ENCODE data around the gene SUFU. TPM values are rescaled to one million over a fixed set of nuclear protein-coding genes. Genes with fewer than 3 reads are reported as not detected.

The SUFU gene
- total and polyA plus RNA-seq, 4 donors = 1.8 to 3.8 (median 2.9) TPM

DNA sequence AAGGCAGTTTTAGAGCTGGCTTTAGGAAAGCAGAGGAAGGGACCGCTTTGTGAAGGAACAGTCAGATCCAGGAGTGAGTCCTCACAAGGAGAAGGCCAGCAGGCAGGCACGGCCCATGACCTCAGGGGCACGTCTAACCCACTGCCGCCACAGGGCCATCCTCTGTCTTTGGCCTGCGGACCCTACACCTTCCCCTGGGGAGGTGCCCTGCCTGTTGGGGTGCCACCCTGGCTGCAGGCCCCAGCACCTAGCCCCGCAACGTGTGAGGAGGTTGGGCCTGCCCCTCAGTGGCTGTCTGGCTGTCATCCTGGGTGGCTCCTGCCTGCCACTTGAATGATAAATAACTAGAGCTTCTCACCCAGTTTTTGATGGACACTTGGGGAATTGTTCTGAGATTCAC lies 109.5 kb downstream of the SUFU start (continued):
- TF ChIP-seq, protein P1, sequence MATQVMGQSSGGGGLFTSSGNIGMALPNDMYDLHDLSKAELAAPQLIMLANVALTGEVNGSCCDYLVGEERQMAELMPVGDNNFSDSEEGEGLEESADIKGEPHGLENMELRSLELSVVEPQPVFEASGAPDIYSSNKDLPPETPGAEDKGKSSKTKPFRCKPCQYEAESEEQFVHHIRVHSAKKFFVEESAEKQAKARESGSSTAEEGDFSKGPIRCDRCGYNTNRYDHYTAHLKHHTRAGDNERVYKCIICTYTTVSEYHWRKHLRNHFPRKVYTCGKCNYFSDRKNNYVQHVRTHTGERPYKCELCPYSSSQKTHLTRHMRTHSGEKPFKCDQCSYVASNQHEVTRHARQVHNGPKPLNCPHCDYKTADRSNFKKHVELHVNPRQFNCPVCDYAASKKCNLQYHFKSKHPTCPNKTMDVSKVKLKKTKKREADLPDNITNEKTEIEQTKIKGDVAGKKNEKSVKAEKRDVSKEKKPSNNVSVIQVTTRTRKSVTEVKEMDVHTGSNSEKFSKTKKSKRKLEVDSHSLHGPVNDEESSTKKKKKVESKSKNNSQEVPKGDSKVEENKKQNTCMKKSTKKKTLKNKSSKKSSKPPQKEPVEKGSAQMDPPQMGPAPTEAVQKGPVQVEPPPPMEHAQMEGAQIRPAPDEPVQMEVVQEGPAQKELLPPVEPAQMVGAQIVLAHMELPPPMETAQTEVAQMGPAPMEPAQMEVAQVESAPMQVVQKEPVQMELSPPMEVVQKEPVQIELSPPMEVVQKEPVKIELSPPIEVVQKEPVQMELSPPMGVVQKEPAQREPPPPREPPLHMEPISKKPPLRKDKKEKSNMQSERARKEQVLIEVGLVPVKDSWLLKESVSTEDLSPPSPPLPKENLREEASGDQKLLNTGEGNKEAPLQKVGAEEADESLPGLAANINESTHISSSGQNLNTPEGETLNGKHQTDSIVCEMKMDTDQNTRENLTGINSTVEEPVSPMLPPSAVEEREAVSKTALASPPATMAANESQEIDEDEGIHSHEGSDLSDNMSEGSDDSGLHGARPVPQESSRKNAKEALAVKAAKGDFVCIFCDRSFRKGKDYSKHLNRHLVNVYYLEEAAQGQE (IDR thresholded peaks at IDR 0.05) = no peak
- TF ChIP-seq TAF1 (conservative IDR thresholded peaks at IDR 0.05) (no peak), NR2F2 (IDR thresholded peaks at IDR 0.05) (no peak)

DNA sequence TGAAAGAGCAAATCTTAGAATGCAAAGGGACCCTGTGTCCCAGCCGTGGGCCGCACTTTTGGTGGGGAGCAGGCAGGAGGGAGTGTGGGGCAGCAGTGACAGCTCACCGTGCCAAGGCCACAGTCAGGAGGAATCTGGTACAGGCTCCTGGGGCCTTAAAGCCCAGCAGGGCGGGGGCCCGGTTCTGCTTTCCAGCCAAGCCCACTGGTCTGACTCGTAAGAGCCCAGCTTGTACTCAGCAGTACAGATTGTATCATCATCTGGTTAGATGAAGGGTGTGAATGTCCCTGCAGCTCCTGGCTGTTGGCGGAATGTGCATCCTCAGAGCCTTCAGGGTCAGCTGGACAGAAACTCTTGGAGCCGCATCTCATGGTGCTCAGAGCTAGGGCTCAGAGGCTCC lies 110.0 kb downstream of the SUFU start:
- Histone ChIP-seq H3K27ac (ENCODE audit: low read depth in 1 of 2, low read length in 2 of 2) (peak overlapping the region in 1 of 2 donors; percentile 28), H3K9me3 (ENCODE audit: control insufficient read depth in 4 of 4, low read length in 3 of 4) (no peaks in the 10 kb centered on the region), H3K36me3 (ENCODE audit: control insufficient read depth in 4 of 4, insufficient read depth in 3 of 4, low read depth in 1 of 4, low read length in 3 of 4) (peaks cover 0 to 14% (median 12%) of the 10 kb centered on the region in 4 donors), H3K4me3 (ENCODE audit: low read depth in 1 of 3, low read length in 3 of 3) (no peak overlapping the region), H3K4me1 (ENCODE audit: control insufficient read depth in 4 of 4, insufficient read depth in 4 of 4, low read length in 3 of 4) (peaks cover 0 to 4% (median 0%) of the 10 kb centered on the region in 4 donors), H3K27me3 (ENCODE audit: control insufficient read depth in 4 of 4, insufficient read depth in 4 of 4, low read length in 3 of 4) (no peaks in the 10 kb centered on the region), H3K9ac (ENCODE audit: low read depth in 1 of 2, low read length in 2 of 2) (no peak overlapping the region)
- 83% methylated on average over 8 of the region's 8 CpGs for WGBS
- TF ChIP-seq, protein P1 (IDR thresholded peaks at IDR 0.05) = no peak
- TF ChIP-seq HNF4G (IDR thresholded peaks at IDR 0.05) = no peak
- no peak for TF ChIP-seq NR2F2 (IDR thresholded peaks at IDR 0.05)
- TF ChIP-seq, protein P2, sequence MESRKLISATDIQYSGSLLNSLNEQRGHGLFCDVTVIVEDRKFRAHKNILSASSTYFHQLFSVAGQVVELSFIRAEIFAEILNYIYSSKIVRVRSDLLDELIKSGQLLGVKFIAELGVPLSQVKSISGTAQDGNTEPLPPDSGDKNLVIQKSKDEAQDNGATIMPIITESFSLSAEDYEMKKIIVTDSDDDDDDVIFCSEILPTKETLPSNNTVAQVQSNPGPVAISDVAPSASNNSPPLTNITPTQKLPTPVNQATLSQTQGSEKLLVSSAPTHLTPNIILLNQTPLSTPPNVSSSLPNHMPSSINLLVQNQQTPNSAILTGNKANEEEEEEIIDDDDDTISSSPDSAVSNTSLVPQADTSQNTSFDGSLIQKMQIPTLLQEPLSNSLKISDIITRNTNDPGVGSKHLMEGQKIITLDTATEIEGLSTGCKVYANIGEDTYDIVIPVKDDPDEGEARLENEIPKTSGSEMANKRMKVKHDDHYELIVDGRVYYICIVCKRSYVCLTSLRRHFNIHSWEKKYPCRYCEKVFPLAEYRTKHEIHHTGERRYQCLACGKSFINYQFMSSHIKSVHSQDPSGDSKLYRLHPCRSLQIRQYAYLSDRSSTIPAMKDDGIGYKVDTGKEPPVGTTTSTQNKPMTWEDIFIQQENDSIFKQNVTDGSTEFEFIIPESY (IDR thresholded peaks at IDR 0.05) = no peak
- TF ChIP-seq SP1 (IDR thresholded peaks at IDR 0.05) = no peak
- no peak for TF ChIP-seq CTCF (IDR thresholded peaks at IDR 0.05; ENCODE audit: low read depth, low read length, missing input control)
- TF ChIP-seq MAX (IDR thresholded peaks at IDR 0.05) = no peak
- TF ChIP-seq FOXA2 (IDR thresholded peaks at IDR 0.05) = no peak
- no peak for TF ChIP-seq TAF1 (conservative IDR thresholded peaks at IDR 0.05)
- no peak for TF ChIP-seq JUND (IDR thresholded peaks at IDR 0.05)
- TF ChIP-seq GABPA (IDR thresholded peaks at IDR 0.05 in 1 of 2, conservative IDR thresholded peaks at IDR 0.05 in 1 of 2) = no peak
- no peak for TF ChIP-seq ATF3 (IDR thresholded peaks at IDR 0.05)
- no peak for TF ChIP-seq EGR1 (IDR thresholded peaks at IDR 0.05; ENCODE audit: low read depth in 2 of 2)
- TF ChIP-seq HNF4A (conservative IDR thresholded peaks at IDR 0.05) = no peak
- TF ChIP-seq FOXA1 (IDR thresholded peaks at IDR 0.05) = no peak
- no peak for DNase-seq (ENCODE audit: low spot score)
